ENCODE measurements around the gene ZNF331.
"Not testable (repeated sequence)": the region's sequence is repeated elsewhere in the genome, so short reads cannot be mapped to it uniquely, and the experiment has no call there.

The ZNF331 gene

DNA sequence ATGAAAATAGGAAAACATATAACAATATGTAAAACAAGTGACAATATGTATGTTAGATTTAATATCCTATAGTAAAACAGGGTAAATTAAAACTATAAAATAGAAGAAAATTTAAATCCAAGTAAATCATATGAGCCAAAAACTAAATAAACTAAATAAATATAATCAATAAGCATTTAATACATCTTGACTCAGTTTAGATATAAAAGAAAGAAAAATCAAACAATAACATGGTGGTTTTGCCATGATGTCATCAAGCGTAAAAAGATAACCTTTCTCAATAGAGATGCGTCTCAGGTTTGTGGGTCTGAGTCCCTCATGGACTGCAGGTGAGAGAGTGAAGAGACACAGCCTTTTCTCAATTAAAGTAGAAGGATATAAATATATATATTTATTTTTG, 26.6 kb upstream of the ZNF331 start:
- Histone ChIP-seq H3K9me3 (ENCODE audit: insufficient read depth, low read length, severe bottlenecking) (no peaks in the 10 kb centered on the region), H3K9ac (ENCODE audit: low read depth, low read length) (no peak overlapping the region), H4K20me1 (ENCODE audit: insufficient read depth, low read length) (no peaks in the 10 kb centered on the region), H2AFZ (ENCODE audit: low read depth, low read length) (no peak overlapping the region), H3K36me3 (ENCODE audit: insufficient read depth, low read length) (no peaks in the 10 kb centered on the region), H3K4me2 (ENCODE audit: insufficient read depth, low read length) (no peak overlapping the region), H3K4me3 (ENCODE audit: low read depth in 1 of 2, low read length in 2 of 2) (no peak overlapping the region), H3K27ac (ENCODE audit: low read length) (no peak overlapping the region), H3K27me3 (ENCODE audit: insufficient read depth, low read length, poor library complexity) (no peaks in the 10 kb centered on the region), H3K4me1 (ENCODE audit: insufficient read depth, low read length) (no peaks in the 10 kb centered on the region), H3K79me2 (ENCODE audit: insufficient read depth, low read length) (no peaks in the 10 kb centered on the region)
- DNase-seq (no peak), ATAC-seq (ENCODE audit: insufficient read depth, low read depth) (no peak)
- no peak for TF ChIP-seq EZH2 (IDR thresholded peaks at IDR 0.05; ENCODE audit: borderline replicate concordance, low read depth, low read length, severe bottlenecking)
- TF ChIP-seq, protein P1, sequence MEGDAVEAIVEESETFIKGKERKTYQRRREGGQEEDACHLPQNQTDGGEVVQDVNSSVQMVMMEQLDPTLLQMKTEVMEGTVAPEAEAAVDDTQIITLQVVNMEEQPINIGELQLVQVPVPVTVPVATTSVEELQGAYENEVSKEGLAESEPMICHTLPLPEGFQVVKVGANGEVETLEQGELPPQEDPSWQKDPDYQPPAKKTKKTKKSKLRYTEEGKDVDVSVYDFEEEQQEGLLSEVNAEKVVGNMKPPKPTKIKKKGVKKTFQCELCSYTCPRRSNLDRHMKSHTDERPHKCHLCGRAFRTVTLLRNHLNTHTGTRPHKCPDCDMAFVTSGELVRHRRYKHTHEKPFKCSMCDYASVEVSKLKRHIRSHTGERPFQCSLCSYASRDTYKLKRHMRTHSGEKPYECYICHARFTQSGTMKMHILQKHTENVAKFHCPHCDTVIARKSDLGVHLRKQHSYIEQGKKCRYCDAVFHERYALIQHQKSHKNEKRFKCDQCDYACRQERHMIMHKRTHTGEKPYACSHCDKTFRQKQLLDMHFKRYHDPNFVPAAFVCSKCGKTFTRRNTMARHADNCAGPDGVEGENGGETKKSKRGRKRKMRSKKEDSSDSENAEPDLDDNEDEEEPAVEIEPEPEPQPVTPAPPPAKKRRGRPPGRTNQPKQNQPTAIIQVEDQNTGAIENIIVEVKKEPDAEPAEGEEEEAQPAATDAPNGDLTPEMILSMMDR (IDR thresholded peaks at IDR 0.05; ENCODE audit: borderline replicate concordance, extremely low read depth, low read length, poor library complexity, severe bottlenecking), result no peak

DNA sequence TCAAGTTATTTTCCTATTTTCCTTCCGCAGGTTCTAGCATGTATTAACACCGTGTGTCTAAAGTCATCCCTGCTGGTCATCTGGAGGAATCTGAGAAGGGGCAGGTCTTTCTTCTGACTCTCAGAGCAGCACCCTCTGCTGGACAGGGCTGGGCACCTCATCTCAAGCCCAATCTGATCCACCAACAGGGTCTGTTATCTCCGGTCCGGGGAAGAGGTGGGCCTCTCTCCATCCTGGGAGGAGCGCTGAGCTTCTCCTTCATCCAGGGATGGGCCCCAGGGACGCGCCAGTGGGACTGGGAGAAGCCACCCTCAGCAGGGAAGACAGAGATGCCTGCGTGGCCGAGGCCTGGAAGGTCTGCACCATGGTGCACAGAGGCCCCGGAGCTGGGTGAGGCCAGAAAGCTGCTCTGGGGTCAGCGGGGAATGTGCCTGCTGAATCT, 26.0 kb upstream of the ZNF331 start:
- Histone ChIP-seq H3K36me3 (ENCODE audit: insufficient read depth, low read length) (no peaks in the 10 kb centered on the region), H3K27ac (ENCODE audit: low read length) (no peak overlapping the region), H2AFZ (ENCODE audit: low read depth, low read length) (no peak overlapping the region), H3K27me3 (ENCODE audit: insufficient read depth, low read length, poor library complexity) (no peaks in the 10 kb centered on the region), H3K4me3 (ENCODE audit: low read depth in 1 of 2, low read length in 2 of 2) (no peak overlapping the region), H3K9me3 (ENCODE audit: insufficient read depth, low read length, severe bottlenecking) (no peaks in the 10 kb centered on the region), H3K79me2 (ENCODE audit: insufficient read depth, low read length) (no peaks in the 10 kb centered on the region), H4K20me1 (ENCODE audit: insufficient read depth, low read length) (no peaks in the 10 kb centered on the region), H3K4me2 (ENCODE audit: insufficient read depth, low read length) (no peak overlapping the region), H3K9ac (ENCODE audit: low read depth, low read length) (no peak overlapping the region), H3K4me1 (ENCODE audit: insufficient read depth, low read length) (peaks cover 2% of the 10 kb centered on the region; the same call in 1 of the 2 replicates)
- no peak for TF ChIP-seq EZH2 (IDR thresholded peaks at IDR 0.05; ENCODE audit: borderline replicate concordance, low read depth, low read length, severe bottlenecking)
- TF ChIP-seq, protein P1 (IDR thresholded peaks at IDR 0.05; ENCODE audit: borderline replicate concordance, extremely low read depth, low read length, poor library complexity, severe bottlenecking), result peak; percentile 80
- ATAC-seq (ENCODE audit: insufficient read depth, low read depth), result peak; percentile 74; the same call in 2 of the 3 replicates
- DNase-seq, result peak; percentile 56

DNA sequence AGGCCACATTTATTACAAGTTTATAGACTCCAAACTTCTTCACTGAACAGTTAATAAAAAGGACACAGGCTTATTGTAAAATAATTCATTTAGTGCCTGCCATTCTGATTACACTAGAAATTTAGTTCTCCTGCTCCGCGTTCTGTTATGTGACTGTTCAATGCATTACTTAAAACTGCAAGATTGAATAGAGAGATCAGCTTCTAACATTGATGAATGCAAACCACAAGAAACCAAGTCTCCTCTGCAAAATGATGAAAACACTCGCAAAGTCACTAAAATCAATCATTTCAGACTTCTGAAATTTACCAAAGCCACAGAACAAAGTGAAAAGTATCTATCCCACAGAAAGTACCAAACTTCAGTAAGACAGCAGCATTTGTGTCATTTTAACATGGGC, 22.9 kb upstream of the ZNF331 start:
- not testable (repeated sequence) for H3K9ac ChIP-seq (ENCODE audit: low read depth, low read length); H4K20me1 ChIP-seq (ENCODE audit: insufficient read depth, low read length); DNase-seq; ATAC-seq (ENCODE audit: insufficient read depth, low read depth); H3K79me2 ChIP-seq (ENCODE audit: insufficient read depth, low read length); H3K9me3 ChIP-seq (ENCODE audit: insufficient read depth, low read length, severe bottlenecking); H3K4me3 ChIP-seq (ENCODE audit: low read depth in 1 of 2, low read length in 2 of 2); H3K36me3 ChIP-seq (ENCODE audit: insufficient read depth, low read length); H3K27ac ChIP-seq (ENCODE audit: low read length); H3K27me3 ChIP-seq (ENCODE audit: insufficient read depth, low read length, poor library complexity); H3K4me2 ChIP-seq (ENCODE audit: insufficient read depth, low read length); H2AFZ ChIP-seq (ENCODE audit: low read depth, low read length)
- H3K4me1 ChIP-seq (ENCODE audit: insufficient read depth, low read length), result peaks cover 11% of the 10 kb centered on the region

DNA sequence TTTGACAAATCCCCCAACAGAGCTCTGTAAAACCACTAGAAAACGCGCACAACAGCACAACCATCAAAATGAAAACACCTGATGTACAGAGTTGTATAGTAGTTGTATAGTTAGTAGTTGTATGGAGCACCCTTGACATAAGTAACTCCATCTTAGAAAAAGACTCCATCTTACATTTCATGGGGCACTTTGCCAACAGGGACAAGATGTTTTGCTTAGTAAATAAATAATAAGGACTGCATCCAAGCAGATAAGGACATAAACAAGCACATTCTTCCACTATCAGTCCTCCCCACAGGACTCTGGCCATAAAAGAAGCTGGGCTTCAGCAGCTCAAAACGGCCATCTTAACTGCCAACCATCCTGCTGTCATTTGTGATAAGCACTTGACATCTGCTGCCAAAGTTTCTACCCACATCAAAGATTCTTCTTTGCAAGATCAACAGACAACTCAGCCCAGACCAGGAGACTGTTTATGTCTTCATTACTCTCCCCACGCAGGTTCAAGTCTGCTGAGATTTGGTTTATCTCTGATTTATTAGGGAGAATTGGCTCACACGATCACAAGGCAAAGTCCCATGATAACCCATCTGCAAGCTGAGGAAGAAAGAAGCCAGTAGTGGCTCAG, 20.7 kb upstream of the ZNF331 start:
- Histone ChIP-seq H3K9me3 (ENCODE audit: insufficient read depth, low read length, severe bottlenecking) (peaks cover 7% of the 10 kb centered on the region), H2AFZ (ENCODE audit: low read depth, low read length) (peak overlapping the region; percentile 41), H3K27me3 (ENCODE audit: insufficient read depth, low read length, poor library complexity) (no peaks in the 10 kb centered on the region), H3K79me2 (ENCODE audit: insufficient read depth, low read length) (peaks cover 13% of the 10 kb centered on the region), H3K36me3 (ENCODE audit: insufficient read depth, low read length) (peaks cover 6% of the 10 kb centered on the region; the same call in 1 of the 2 replicates), H4K20me1 (ENCODE audit: insufficient read depth, low read length) (no peaks in the 10 kb centered on the region), H3K9ac (ENCODE audit: low read depth, low read length) (no peak overlapping the region), H3K4me2 (ENCODE audit: insufficient read depth, low read length) (no peak overlapping the region), H3K4me3 (ENCODE audit: low read depth in 1 of 2, low read length in 2 of 2) (no peak overlapping the region), H3K4me1 (ENCODE audit: insufficient read depth, low read length) (peaks cover 27% of the 10 kb centered on the region), H3K27ac (ENCODE audit: low read length) (no peak overlapping the region)
- no peak for DNase-seq
- TF ChIP-seq, protein P1 (IDR thresholded peaks at IDR 0.05; ENCODE audit: borderline replicate concordance, extremely low read depth, low read length, poor library complexity, severe bottlenecking), result no peak
- TF ChIP-seq EZH2 (IDR thresholded peaks at IDR 0.05; ENCODE audit: borderline replicate concordance, low read depth, low read length, severe bottlenecking), result no peak
- ATAC-seq (ENCODE audit: insufficient read depth, low read depth), result no peak
